ENCODE data around the gene CAMKMT.

Gene CAMKMT

DNA sequence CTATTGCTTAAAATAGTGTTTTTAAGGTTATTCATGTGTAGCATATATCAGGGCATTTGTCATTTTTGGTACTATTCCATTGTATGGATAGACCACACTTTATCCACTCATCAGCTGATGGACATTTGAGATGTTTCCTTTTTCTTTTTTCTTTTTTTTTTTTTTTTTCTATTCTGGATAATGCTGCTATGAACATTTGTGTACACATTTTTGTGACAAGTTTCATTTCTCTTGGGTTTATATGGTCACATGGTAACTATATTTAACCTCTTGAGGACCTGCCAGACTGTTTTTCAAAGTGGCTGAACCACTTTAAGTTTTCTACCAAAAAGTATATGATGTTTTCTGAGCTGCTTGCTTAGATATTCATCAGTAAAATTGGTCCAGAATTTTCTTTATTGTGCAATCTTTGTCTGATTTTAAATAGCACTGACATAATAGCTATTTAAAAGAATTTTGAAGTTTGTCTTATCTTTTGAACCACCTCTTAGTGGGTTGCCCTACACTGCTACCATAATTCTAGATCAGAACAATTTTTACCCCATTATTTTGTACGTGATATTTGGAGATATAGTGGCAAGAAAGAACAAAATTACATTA is 360.4 kb downstream of the CAMKMT start:
- ChIA-PET POLR2A (ENCODE audit: low non-redundant PET) (no interaction called here), CTCF (interaction anchor here (1.2 to 1.4 kb wide), 2 partner anchors 162 to 243 kb away, joined by 3 read pairs; no protein-coding TSS in a partner anchor)
- DNase-seq (ENCODE audit: low spot score) = no peak
- H3K27ac ChIP-seq = no peak overlapping the region
- TF ChIP-seq, protein P1, sequence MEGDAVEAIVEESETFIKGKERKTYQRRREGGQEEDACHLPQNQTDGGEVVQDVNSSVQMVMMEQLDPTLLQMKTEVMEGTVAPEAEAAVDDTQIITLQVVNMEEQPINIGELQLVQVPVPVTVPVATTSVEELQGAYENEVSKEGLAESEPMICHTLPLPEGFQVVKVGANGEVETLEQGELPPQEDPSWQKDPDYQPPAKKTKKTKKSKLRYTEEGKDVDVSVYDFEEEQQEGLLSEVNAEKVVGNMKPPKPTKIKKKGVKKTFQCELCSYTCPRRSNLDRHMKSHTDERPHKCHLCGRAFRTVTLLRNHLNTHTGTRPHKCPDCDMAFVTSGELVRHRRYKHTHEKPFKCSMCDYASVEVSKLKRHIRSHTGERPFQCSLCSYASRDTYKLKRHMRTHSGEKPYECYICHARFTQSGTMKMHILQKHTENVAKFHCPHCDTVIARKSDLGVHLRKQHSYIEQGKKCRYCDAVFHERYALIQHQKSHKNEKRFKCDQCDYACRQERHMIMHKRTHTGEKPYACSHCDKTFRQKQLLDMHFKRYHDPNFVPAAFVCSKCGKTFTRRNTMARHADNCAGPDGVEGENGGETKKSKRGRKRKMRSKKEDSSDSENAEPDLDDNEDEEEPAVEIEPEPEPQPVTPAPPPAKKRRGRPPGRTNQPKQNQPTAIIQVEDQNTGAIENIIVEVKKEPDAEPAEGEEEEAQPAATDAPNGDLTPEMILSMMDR (conservative IDR thresholded peaks at IDR 0.05; ENCODE audit: low read depth) = no peak

DNA sequence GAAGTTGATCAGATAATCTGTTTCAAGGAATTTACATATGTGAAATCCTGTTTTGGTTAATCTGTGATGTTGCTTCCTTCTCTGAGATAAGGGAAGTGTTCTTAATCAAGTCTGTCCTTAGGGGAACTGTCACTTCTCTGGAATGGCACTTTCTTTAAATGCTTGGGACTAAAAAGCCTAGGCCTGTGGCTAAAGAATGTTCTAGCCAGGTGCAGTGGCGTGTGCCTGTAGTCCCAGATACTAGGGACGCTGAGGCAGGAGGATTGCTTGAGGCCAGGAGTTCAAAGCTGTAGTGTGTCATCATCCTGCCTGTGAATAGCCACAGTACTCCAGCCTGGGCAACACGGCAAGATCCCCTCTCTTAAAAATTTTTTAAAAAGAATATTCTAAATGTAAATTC is 362.2 kb downstream of the CAMKMT start:
- no peak for DNase-seq (ENCODE audit: low spot score)
- TF ChIP-seq, protein P1 (conservative IDR thresholded peaks at IDR 0.05; ENCODE audit: low read depth) = no peak
- POLR2A ChIA-PET (ENCODE audit: low non-redundant PET) = no interaction called here
- CTCF ChIA-PET = no interaction called here
- no peak overlapping the region for H3K27ac ChIP-seq

DNA sequence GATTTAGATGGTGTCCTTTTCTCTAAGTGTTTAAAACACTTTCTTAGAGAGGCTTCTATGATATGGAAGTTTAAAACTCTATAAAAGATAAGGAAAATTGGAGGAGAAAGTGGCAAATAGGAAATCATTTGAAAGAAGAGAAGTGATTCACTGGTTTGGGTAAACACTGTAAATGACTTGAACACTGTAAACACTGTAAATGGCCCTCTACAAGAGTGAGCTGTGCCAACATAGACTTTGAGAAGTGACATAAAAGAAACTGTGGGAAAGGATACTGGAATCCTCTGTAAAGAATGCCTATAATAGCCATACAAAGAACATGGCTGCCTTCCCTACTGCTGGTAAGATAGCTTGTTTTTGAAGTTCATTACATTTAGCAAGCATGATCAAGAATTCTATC is 368.8 kb downstream of the CAMKMT start:
- ChIA-PET POLR2A (ENCODE audit: low non-redundant PET) (no interaction called here), CTCF (interaction anchor here (1.5 kb wide), 1 partner anchor 251 kb away, joined by 4 read pairs; no protein-coding TSS in a partner anchor)
- DNase-seq (ENCODE audit: low spot score) = no peak
- no peak overlapping the region for H3K27ac ChIP-seq
- TF ChIP-seq, protein P1 (conservative IDR thresholded peaks at IDR 0.05; ENCODE audit: low read depth) = no peak

DNA sequence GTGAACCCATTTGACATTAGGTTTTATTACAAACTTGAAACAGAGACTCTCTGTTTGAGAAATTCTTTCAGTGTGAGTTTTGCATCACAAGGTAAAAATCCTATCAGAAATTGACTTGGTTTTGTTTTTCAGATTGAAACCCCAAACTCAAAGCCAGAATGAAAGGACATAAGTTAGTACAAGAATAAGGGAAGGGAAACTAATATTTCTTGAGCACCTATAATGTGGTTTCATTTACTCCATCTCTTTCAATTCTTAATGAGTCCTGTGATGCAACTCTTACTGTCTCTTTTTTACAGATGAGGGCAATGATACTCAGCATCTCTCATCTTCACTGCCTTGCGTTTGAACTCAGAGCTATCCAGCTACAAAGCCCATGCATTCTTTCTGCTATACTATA is 369.8 kb downstream of the CAMKMT start:
- CTCF ChIA-PET = interaction anchor here (1.5 kb wide), 1 partner anchor 252 kb away, joined by 4 read pairs; no protein-coding TSS in a partner anchor
- no peak for DNase-seq (ENCODE audit: low spot score)
- POLR2A ChIA-PET (ENCODE audit: low non-redundant PET) = no interaction called here
- TF ChIP-seq, protein P1 (conservative IDR thresholded peaks at IDR 0.05; ENCODE audit: low read depth) = no peak
- no peak overlapping the region for H3K27ac ChIP-seq

DNA sequence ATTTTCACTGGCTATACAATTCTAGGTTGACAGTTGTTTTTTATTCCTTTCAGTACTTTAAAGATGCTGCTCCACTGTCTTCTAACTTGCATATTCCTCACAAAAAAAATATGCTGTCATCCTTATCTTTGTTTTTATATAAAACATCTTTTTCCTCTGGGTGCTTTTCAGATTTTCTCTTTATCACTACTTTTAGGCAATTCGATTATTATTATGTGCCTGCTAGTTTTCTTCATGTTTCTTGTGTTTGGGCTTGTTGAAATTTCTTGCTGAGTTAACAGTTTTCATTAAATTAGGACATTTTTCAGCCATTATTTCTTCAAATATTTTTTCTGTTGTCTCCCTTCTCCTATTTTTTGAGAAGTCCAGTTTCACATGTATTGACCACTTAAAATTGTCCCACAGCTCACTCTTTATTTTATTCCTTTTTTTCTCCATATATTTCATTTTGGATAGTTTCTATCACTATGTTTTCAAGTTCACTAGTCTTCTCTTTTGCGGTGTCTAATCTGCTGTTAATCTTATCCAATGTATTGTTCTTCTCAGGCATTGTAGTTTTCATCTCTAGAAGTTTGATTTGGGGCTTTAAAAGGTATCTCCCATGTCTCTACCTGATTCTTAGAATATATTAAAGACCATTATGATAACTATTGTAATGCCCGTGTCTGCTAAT is 374.7 kb downstream of the CAMKMT start:
- TF ChIP-seq, protein P1 (conservative IDR thresholded peaks at IDR 0.05; ENCODE audit: low read depth) = no peak
- ChIA-PET POLR2A (ENCODE audit: low non-redundant PET) (no interaction called here), CTCF (interaction anchor here (0.6 kb wide), 1 partner anchor 502 kb away, joined by 3 read pairs; no protein-coding TSS in a partner anchor)
- DNase-seq (ENCODE audit: low spot score) = no peak
- H3K27ac ChIP-seq = no peak overlapping the region

DNA sequence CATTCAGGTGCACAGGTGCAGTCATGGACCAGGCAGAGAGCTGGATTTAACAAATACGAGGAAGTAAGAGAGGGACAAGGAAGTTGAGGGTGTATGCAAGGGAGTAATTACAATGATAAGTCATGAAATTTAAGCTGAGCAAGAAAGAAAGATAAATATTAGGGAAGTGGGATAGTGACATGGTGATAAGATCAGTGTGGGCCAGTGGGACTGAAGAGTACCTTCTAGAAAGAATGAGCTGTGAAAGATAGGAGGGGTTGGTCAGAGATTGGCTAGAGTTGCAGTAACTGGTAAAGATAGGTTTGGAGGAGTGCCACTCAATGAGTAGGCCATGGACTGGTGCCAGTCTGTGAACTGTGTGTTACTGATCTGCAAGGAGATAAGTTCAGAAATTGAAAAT is 378.9 kb downstream of the CAMKMT start:
- ChIA-PET CTCF (no interaction called here), POLR2A (ENCODE audit: low non-redundant PET) (no interaction called here)
- H3K27ac ChIP-seq = no peak overlapping the region

More for the DNA sequence above, 378.9 kb downstream of the CAMKMT start:
- TF ChIP-seq, protein P1 (conservative IDR thresholded peaks at IDR 0.05; ENCODE audit: low read depth) = no peak
- DNase-seq (ENCODE audit: low spot score) = no peak

All from RWPE1 (cell line).